DMS114 treated with DMSO at 0.1 percent for 48 hours (cell line): Measurements from ENCODE around the gene EPB41L4A.
A peak's percentile ranks its signal among the peaks of the same experiment; 100 is the strongest.
"Not testable (repeated sequence)": the region's sequence is repeated elsewhere in the genome, so short reads cannot be mapped to it uniquely, and the experiment has no call there.

Experiments used
- DNase-seq: peaks from one replicate; lab custom pipeline; 2025; ENCODE audit not compliant: unreplicated experiment; lab: John Stamatoyannopoulos, UW

Gene EPB41L4A

DNA sequence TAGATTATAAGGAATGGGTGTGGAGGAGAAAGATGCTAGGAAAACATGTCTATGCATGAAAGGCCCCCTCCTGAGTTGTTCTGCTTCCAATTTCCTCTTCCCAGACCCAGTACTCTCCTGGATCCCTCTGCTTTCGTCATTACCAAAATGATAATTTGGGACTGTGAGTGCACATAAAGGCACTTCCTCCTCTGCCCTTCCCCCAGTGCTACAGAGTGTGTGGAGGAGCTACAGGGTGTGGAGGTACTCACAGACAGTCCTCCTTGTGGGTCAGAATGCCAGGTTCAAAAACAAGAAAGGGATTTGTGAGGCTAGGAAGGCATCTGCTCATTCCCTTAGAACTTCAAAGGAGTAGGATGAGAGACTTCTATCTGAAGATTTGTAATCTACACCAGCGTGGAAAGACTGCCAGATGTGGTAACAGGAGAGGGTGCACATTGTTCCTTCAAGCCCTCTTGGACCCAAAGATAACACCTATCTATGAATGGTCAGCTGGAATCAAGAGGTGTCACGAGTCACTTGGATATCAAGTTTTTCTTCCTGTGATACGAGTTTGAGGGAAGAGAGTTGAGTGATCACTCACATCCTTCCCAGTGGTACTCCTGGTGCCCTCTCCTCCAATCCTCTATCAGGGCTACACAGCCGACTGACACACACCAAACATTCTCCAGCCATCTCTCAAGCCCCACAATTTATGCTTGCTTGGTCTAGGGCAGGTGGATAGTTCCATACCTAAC is 201.1 kb downstream of the EPB41L4A start:
- no peak for DNase-seq

GRCh38 chr5:112216140-112216539 is 202.9 kb downstream of the EPB41L4A start:
- DNase-seq = no peak

DNA sequence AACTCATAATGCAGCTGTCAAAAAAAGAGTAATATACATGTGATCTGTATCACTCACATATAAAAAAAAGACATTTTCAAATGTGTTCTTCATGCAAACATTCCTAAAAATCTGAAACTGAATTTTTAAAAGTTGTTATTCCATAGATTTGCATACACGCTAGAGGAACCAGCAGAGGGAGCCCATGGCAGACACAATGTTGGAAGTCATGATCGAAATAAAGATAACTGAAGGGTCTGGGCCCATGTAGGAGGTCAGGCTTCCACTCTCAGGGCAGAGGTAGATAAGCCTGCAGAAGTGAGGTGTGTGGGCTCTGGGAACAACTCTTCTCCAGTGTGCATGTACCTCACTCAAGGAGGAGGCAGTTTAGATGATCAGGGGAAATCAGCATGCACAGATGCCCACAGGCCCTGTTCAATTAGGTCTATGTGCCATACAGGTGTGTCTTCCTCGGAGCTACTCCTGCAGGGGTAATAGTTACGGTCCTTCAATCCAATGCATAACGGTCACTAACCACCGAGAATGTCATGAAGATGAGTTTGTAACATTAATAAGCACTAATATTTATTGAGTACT is 208.6 kb downstream of the EPB41L4A start:
- DNase-seq = peak; percentile 19

GRCh38 chr5:112208699-112209615 is 210.1 kb downstream of the EPB41L4A start:
- DNase-seq = no peak

GRCh38 chr5:112208195-112208594 is 210.9 kb downstream of the EPB41L4A start:
- DNase-seq = not testable (repeated sequence)

- no peak for DNase-seq
Observed at GRCh38 chr5:112205846-112206245, 213.2 kb downstream of the EPB41L4A start.

DNA sequence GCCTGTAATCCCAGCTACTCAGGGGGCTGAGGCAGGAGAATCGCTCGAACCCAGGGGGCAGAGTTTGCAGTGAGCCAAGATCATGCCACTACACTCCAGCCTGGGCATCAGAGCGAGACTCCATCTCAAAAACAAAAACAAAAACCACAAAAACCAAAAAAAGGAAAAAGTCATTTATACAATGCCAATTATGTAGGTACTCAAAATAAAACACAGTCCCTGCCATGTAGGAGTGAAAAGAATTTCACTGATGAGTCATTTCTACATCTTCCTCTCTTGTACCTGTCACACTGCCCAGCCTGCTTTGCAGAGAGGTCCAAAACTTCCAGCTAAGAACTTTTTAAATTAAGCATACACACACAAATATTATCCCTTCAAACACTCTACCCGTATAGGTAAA is 215.8 kb downstream of the EPB41L4A start:
- no peak for DNase-seq

- DNase-seq = no peak
Observed at GRCh38 chr5:112202694-112203093, 216.4 kb downstream of the EPB41L4A start.

DNA sequence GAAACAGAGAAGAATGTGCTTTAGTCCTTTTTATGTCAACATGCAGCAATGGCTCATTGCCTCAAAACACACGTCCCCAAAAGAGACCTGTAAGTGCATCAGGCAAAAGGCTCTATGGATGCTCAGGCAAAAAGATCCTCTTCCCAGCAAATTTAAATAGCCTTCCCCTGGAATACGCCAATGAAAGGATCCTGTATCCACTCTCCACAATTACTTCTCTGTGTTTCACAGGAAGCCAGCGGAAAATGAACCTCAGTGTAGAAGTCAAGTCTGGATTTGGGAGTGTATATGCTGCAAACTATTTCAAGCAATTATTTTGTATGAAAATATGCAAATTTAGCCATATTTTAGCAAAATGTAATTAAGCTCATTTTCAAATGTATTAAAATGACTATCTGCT is 217.9 kb downstream of the EPB41L4A start:
- DNase-seq = no peak

DNA sequence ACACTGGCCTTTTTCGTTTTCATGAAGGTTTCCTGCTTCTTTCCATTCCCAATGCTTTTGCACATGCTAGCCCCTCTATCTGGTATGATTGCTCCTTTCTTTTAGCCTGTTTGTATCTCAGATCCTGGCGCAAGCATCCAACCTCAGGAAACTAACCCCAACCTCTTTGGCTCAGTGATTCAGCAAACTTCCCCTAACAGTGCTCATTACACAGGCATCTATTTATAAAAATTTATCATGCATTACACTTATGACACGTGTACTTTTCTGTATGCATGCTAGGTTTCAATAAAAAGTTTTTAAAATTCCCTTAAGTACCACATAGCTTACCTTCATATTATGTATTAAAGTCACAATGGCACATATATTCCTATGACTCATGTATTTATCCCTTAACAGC is 218.9 kb downstream of the EPB41L4A start:
- no peak for DNase-seq

DNA sequence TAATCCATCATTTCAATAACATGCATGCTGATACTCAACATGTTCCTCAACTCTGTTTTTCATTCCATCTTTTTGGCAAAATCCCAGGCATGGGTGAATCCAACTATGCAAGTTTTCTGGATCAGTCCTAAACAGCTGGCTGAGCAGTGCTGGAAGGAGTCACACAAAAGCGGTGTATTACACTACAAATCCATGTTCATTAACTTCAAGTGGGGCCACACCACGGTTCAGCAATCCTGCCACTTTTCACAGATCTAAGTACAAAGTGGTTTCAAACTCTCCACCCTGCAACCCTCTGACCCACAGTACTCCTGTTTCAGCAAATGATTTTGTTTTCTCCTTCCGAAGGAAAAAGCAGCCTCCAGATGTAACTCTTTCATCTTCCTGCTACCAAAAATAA is 222.5 kb downstream of the EPB41L4A start:
- DNase-seq = no peak

DNA sequence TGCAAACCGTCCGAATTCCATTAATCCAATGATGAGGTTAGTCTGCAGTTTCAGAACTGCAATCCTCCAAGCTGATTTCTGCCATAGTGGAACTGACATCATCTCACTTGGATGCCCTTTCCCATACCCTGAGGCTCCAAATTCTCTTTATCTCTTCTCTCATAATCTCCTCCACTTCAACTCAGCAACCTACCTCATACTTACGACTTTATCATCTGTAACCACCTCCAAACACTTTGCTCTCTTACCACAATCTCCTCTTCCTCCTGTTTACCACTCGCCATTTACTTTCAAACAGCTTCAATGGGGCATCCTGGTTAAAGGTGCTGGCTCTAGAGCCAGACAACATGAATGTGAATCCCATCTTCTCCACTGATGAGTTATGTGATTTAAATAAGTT is 223.2 kb downstream of the EPB41L4A start:
- no peak for DNase-seq

DNA sequence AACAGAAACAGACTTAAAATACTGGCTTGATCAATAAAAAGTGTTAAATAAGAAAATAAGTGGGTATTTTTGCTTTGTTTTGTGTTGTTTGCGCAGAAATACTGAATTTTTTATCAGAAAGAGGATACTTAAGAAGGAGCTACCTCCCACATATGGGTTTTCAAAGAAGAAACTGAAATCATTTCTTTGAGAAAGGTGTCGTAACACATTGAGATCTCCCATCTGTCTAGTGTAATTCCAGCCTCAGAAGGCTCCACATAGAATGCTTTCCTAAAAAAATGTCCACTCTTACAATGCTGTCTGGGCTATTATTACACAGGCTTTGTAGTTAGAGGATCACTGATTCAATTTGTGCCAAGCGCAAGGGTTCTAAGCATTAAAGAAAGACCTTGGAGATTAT is 226.2 kb downstream of the EPB41L4A start:
- no peak for DNase-seq

GRCh38 chr5:112192072-112192471 is 227.0 kb downstream of the EPB41L4A start:
- no peak for DNase-seq

- DNase-seq = no peak
Observed at GRCh38 chr5:112189391-112189790, 229.7 kb downstream of the EPB41L4A start.

- DNase-seq = peak; percentile 43
Observed at GRCh38 chr5:112186401-112186990, 232.6 kb downstream of the EPB41L4A start.

DNA sequence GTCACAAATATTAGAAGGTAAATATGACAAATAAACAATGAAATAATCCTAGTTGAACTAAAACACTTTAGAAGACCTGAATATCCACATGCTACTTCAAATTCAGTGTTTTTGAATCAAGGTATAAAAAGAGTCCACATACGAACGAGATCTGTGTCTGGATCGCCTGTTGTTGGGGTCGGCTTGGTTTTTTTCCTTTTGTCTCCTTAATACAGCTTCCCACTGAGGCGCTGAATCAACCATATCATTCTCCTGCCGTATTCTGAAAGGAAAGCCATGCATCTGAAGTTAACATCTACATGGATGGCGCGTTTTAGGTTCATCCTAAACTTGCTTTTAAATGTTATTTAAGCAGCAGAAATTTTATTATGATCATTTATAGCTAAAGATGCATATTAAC is 235.2 kb downstream of the EPB41L4A start:
- DNase-seq = no peak

GRCh38 chr5:112183103-112183711 is 235.9 kb downstream of the EPB41L4A start:
- DNase-seq = no peak

DNA sequence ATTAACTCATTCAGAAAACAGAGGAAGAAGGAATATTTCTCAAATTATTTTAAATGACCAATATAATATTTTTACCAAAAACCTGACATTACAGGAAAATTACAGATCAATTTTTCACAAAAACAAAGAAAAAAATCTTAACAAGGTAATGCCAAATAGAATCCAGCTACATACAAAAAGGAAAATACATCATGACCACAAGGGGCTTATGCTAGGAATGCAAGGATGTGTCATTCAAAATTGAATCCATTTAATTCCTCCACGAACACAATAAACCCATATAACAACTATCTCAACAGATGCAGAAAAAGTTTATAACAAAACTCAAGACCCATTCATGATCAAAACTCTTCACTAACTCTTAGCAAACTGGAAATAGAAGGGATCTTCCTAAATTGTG is 239.8 kb downstream of the EPB41L4A start:
- DNase-seq = no peak

- DNase-seq = peak; percentile 39
Observed at GRCh38 chr5:112174959-112175594, 244.0 kb downstream of the EPB41L4A start.
